H1 (cell line): ENCODE measurements around the gene SRP14. TPM values are rescaled to one million over a fixed set of nuclear protein-coding genes. Genes with fewer than 3 reads are reported as not detected.

ENCODE experiments used
- CTCF ChIA-PET: fragments of 300-600 bp; sonication (Branson Sonifier 250); formaldehyde crosslinking; loops from one replicate; lab custom pipeline; 2021; ENCODE audit not compliant: partially characterized antibody; lab: Charles Lee
- POLR2A ChIA-PET: fragments of 300-600 bp; sonication (Branson Sonifier 250); formaldehyde crosslinking; loops from one replicate; lab custom pipeline; 2021; ENCODE audit warnings: inconsistent platforms; ENCODE audit not compliant: partially characterized antibody; lab: Charles Lee
- DNase-seq, 2 experiments: peaks; one replicate each; pipeline versions ENCODE4 v3.0.0 to v3.0.0-alpha.2; 2010 to 2022; ENCODE audit warnings: low spot score in 2 of 2, low read depth in 1 of 2, mixed read lengths in 1 of 2
- FAIRE-seq: peaks from 2 replicates; lab custom pipeline; 2011; peaks lifted over from hg19 to GRCh38; lab: Jason Lieb, UNC
- H2AFZ ChIP-seq: 2 replicates; pipeline ENCODE4 v1.8.1; 2012; ENCODE audit warnings: low read length, inconsistent platforms
- H2AK5ac ChIP-seq: 2 replicates; pipeline ENCODE4 v1.6.1; 2013; ENCODE audit warnings: low read depth, low read length
- H2BK120ac ChIP-seq: replicated peaks from 2 replicates; pipeline ENCODE3; 2013; ENCODE audit warnings: low read depth, low read length, inconsistent platforms
- H2BK12ac ChIP-seq: 2 replicates; pipeline ENCODE4 v1.6.1; 2013; ENCODE audit warnings: low read depth, low read length
- H2BK15ac ChIP-seq: 2 replicates; pipeline ENCODE4 v1.6.1; 2013; ENCODE audit warnings: low read length
- H2BK20ac ChIP-seq: 2 replicates; pipeline ENCODE4 v1.6.1; 2013; ENCODE audit warnings: low read length
- H2BK5ac ChIP-seq: 2 replicates; pipeline ENCODE4 v1.6.1; 2013; ENCODE audit warnings: low read depth, low read length
- H3K14ac ChIP-seq: 2 replicates; pipeline ENCODE4 v1.6.1; 2013; ENCODE audit warnings: inconsistent platforms; ENCODE audit not compliant: insufficient read length
- H3K18ac ChIP-seq: 2 replicates; pipeline ENCODE4 v1.6.1; 2013; ENCODE audit warnings: low read length; ENCODE audit errors: extremely low read depth
- H3K23ac ChIP-seq: 2 replicates; pipeline ENCODE4 v1.6.1; 2013; ENCODE audit warnings: inconsistent platforms; ENCODE audit not compliant: insufficient read length
- H3K23me2 ChIP-seq: 2 replicates; pipeline ENCODE4 v1.6.1; 2013; ENCODE audit warnings: low read depth, low read length
- H3K27ac ChIP-seq: 2 replicates; pipeline ENCODE4 v1.6.1; 2011; ENCODE audit warnings: low read depth, low read length, inconsistent platforms
- H3K27me3 ChIP-seq, 4 experiments: replicated peaks in 1 of 4; 1 replicate in 1 of 4; 2 replicates in 3 of 4; pipeline versions ENCODE4 v1.6.1 to v1.8.1; 2011 to 2013; ENCODE audit warnings: low read length in 3 of 4, mild to moderate bottlenecking in 3 of 4, inconsistent platforms in 2 of 4, mixed read lengths in 2 of 4, moderate library complexity in 1 of 4; ENCODE audit not compliant: control insufficient read depth in 3 of 4, insufficient read depth in 3 of 4; ENCODE audit errors: extremely low read depth in 1 of 4
- H3K36me3 ChIP-seq, 4 experiments: 2 replicates each; pipeline versions ENCODE4 v1.6.1 to v1.8.1; 2011 to 2013; ENCODE audit warnings: mild to moderate bottlenecking in 4 of 4, low read length in 3 of 4, moderate library complexity in 2 of 4, control low read depth in 1 of 4, inconsistent platforms in 1 of 4; ENCODE audit not compliant: insufficient read depth in 4 of 4, control insufficient read depth in 2 of 4
- H3K4ac ChIP-seq: replicated peaks from 2 replicates; pipeline ENCODE3; 2013; ENCODE audit warnings: low read length, low read depth, mixed read lengths, inconsistent platforms; ENCODE audit not compliant: insufficient read length
- H3K4me1 ChIP-seq, 4 experiments: replicated peaks in 1 of 4; 1 replicate in 1 of 4; 2 replicates in 3 of 4; pipeline versions ENCODE4 v1.6.1 to v1.8.1; 2011 to 2013; ENCODE audit warnings: low read length in 3 of 4, inconsistent platforms in 2 of 4, mixed read lengths in 1 of 4; ENCODE audit not compliant: insufficient read depth in 4 of 4, control insufficient read depth in 3 of 4
- H3K4me2 ChIP-seq, 2 experiments: 2 replicates each; pipeline versions ENCODE4 v1.6.1 to v1.8.1; 2011 to 2013; ENCODE audit warnings: low read depth in 2 of 2, low read length in 2 of 2, control low read depth in 1 of 2, inconsistent platforms in 1 of 2, mild to moderate bottlenecking in 1 of 2; ENCODE audit not compliant: insufficient read depth in 1 of 2
- H3K4me3 ChIP-seq, 4 experiments: fragments of 200-600, 300-600 bp in 1 of 4; sonication (generic), shearing (Covaris generic), sonication (Bioruptor Twin) in 1 of 4; 2 replicates each; pipeline versions ENCODE4 v1.5.1 to v1.8.1; 2011 to 2016; ENCODE audit warnings: low read length in 4 of 4, low read depth in 3 of 4, control low read depth in 2 of 4, inconsistent platforms in 2 of 4, mild to moderate bottlenecking in 2 of 4, mixed read lengths in 1 of 4, moderate library complexity in 1 of 4; ENCODE audit not compliant: insufficient read depth in 2 of 4; ENCODE audit errors: extremely low read depth in 1 of 4
- H3K56ac ChIP-seq: replicated peaks from 2 replicates; pipeline ENCODE3; 2013; ENCODE audit warnings: low read depth, mild to moderate bottlenecking, mixed read lengths, low read length, inconsistent platforms; ENCODE audit not compliant: insufficient read length
- H3K79me1 ChIP-seq: 2 replicates; pipeline ENCODE4 v1.6.1; 2013; ENCODE audit warnings: low read depth, low read length, control low read depth
- H3K79me2 ChIP-seq, 2 experiments: 2 replicates each; pipeline versions ENCODE4 v1.6.1 to v1.8.1; 2012 to 2013; ENCODE audit warnings: low read length in 2 of 2, mild to moderate bottlenecking in 2 of 2, inconsistent platforms in 1 of 2; ENCODE audit not compliant: insufficient read depth in 2 of 2, control insufficient read depth in 1 of 2
- H3K9ac ChIP-seq, 4 experiments: replicated peaks in 1 of 4; 1 replicate in 1 of 4; 2 replicates in 3 of 4; pipeline versions ENCODE4 v1.6.1 to v1.8.1; 2011 to 2013; ENCODE audit warnings: low read depth in 3 of 4, low read length in 3 of 4, control low read depth in 2 of 4, mild to moderate bottlenecking in 2 of 4, moderate library complexity in 2 of 4, inconsistent platforms in 1 of 4; ENCODE audit errors: extremely low read depth in 1 of 4
- H3K9me3 ChIP-seq, 2 experiments: 2 replicates each; pipeline versions ENCODE4 v1.6.1 to v1.8.1; 2012 to 2013; ENCODE audit warnings: mild to moderate bottlenecking in 2 of 2, moderate library complexity in 2 of 2, control low read depth in 1 of 2, inconsistent platforms in 1 of 2, low read depth in 1 of 2, low read length in 1 of 2, mixed read lengths in 1 of 2; ENCODE audit not compliant: insufficient read depth in 2 of 2
- H4K20me1 ChIP-seq, 2 experiments: replicated peaks in 1 of 2; 2 replicates each; pipeline versions ENCODE3 to v1.8.1; 2011 to 2013; ENCODE audit warnings: inconsistent platforms in 2 of 2, low read length in 2 of 2, mild to moderate bottlenecking in 1 of 2; ENCODE audit not compliant: insufficient read depth in 2 of 2, control insufficient read depth in 1 of 2
- H4K5ac ChIP-seq: 2 replicates; pipeline ENCODE4 v1.6.1; 2013; ENCODE audit warnings: low read length, low read depth, mixed read lengths, inconsistent platforms; ENCODE audit not compliant: insufficient read length
- H4K8ac ChIP-seq: 2 replicates; pipeline ENCODE4 v1.8.0; 2013; ENCODE audit warnings: mild to moderate bottlenecking, moderate library complexity, low read length, inconsistent platforms; ENCODE audit not compliant: insufficient read depth; ENCODE audit errors: extremely low read depth
- H4K91ac ChIP-seq: replicated peaks from 2 replicates; pipeline ENCODE3; 2013; ENCODE audit warnings: low read length, mixed read lengths, inconsistent platforms; ENCODE audit not compliant: insufficient read length
- EP300 ChIP-seq, 2 experiments: IDR thresholded peaks; 1 replicate in 1 of 2; 2 replicates in 1 of 2; pipeline ENCODE4 v1.6.1; 2011 to 2012; ENCODE audit warnings: low read depth in 2 of 2, low read length in 2 of 2, mild to moderate bottlenecking in 2 of 2, borderline replicate concordance in 1 of 2, inconsistent platforms in 1 of 2, moderate library complexity in 1 of 2
- HDAC2 ChIP-seq, 2 experiments: fragments of 300-600 bp in 1 of 2; sonication (generic) in 1 of 2; IDR thresholded peaks; 2 replicates each; pipeline ENCODE4 v1.6.1; 2011 to 2012; ENCODE audit warnings: low read depth in 2 of 2, low read length in 2 of 2, mild to moderate bottlenecking in 2 of 2, moderate library complexity in 2 of 2, borderline replicate concordance in 1 of 2, inconsistent platforms in 1 of 2
- PHF8 ChIP-seq: fragments of 200-600 bp; sonication (generic); conservative IDR thresholded peaks from 2 replicates; pipeline ENCODE4 v1.7.1; 2012; ENCODE audit warnings: low read depth, mild to moderate bottlenecking, inconsistent platforms, low read length, moderate library complexity
- WGBS, 2 experiments: shearing (Covaris generic) in 1 of 2; methylation state at CpG; one replicate each; pipeline versions ENCODE4 v1.1.6 to v1.1.7; 2013 to 2015; ENCODE audit warnings: low lambda C conversion rate in 2 of 2, mixed read lengths in 2 of 2, inconsistent platforms in 1 of 2, low coverage in 1 of 2, missing lambda C conversion rate in 1 of 2; ENCODE audit not compliant: insufficient replicate concordance in 2 of 2, insufficient coverage in 1 of 2, insufficient read length in 1 of 2; ENCODE audit errors: extremely low coverage in 1 of 2, missing lambda C conversion rate in 1 of 2; 5-methylcytosine and 5-hydroxymethylcytosine counted together
- polyA plus RNA-seq, 7 experiments: library from polyadenylated mRNA; depleted of rRNA in 3 of 7; stranded (reverse) in 5 of 7; unstranded in 2 of 7; fragments of >200 nt in 5 of 7; fragments of 200-250 nt in 2 of 7; gene quantifications; 1 replicate in 5 of 7; 2 replicates in 1 of 7; 4 replicates in 1 of 7; pipeline versions ENCODE4 v1.2.1 to v1.2.3, GENCODE V29; 2011 to 2013; ENCODE audit warnings: missing spikeins in 2 of 7, mixed read lengths in 2 of 7
- total RNA-seq: library from RNA; stranded (reverse); fragmentation: NEBNext Ultra II Directional; extraction: Animal tissue kit (Norgen Biotek cat#: 25700); gene quantifications from 2 replicates; pipeline ENCODE4 v1.2.1, GENCODE V29; 2021

The SRP14 gene
- total and polyA plus RNA-seq, 2 of the 8 experiments (the other 6 are each of a cell fraction or from before 2014, with no cell fraction given) = 186 to 223 TPM

GRCh38 chr15:40085266-40085665 lies 46.3 kb upstream of the SRP14 start:
- no peak overlapping the region for H3K4me2 ChIP-seq
- FAIRE-seq = no peak
- H2AFZ ChIP-seq = no peak overlapping the region
- POLR2A ChIA-PET = interaction anchor here (1.0 to 1.9 kb wide), 3 partner anchors 13 to 28 kb away, joined by 3 to 5 read pairs (median 4); no protein-coding TSS in a partner anchor
- H3K23ac ChIP-seq = no peak overlapping the region
- peaks cover 0 to 12% (median 7%) of the 10 kb centered on the region in 4 experiments; a peak in 4 of 7 replicates for H3K27me3 ChIP-seq
- H3K14ac ChIP-seq = no peak overlapping the region
- H3K27ac ChIP-seq = no peak overlapping the region
- no peaks in the 10 kb centered on the region for H3K79me2 ChIP-seq
- 0 out of 2 replicates have a peak, but pooled peaks cover 5% of the 10 kb centered on the region for H3K23me2 ChIP-seq
- no peak overlapping the region for H3K4ac ChIP-seq
- H3K4me1 ChIP-seq = peaks cover 18 to 42% (median 29%) of the 10 kb centered on the region in 4 experiments
- H2BK120ac ChIP-seq = no peak overlapping the region
- H3K4me3 ChIP-seq = no peak overlapping the region
- no peak overlapping the region for H2AK5ac ChIP-seq
- no peak overlapping the region for H3K9ac ChIP-seq
- no peak overlapping the region for H2BK12ac ChIP-seq
- no peak overlapping the region for H3K56ac ChIP-seq
- CTCF ChIA-PET = interaction anchor here (0.8 to 21.4 kb wide), 3 partner anchors 16 to 38 kb away, joined by 3 to 312 read pairs (median 4); partner anchors contain the start of gene BMF
- H4K91ac ChIP-seq = no peak overlapping the region
- no peaks in the 10 kb centered on the region for H3K9me3 ChIP-seq
- 0 out of 8 replicates have a peak, but pooled peaks cover 0 to 3% (median 0%) of the 10 kb centered on the region in 4 experiments for H3K36me3 ChIP-seq
- H2BK20ac ChIP-seq = no peak overlapping the region
- H3K79me1 ChIP-seq = no peaks in the 10 kb centered on the region
- H4K5ac ChIP-seq = no peak overlapping the region
- H2BK15ac ChIP-seq = 0 out of 2 replicates have a peak overlapping the region, but pooled peaks have one; percentile 76
- no peaks in the 10 kb centered on the region for H4K20me1 ChIP-seq
- WGBS, 2 experiments = 80% methylated on average over 10 of the region's 10 CpGs; no CpG with 5 or more reads in 1 of the 2 experiments
- H3K18ac ChIP-seq = no peak overlapping the region
- H2BK5ac ChIP-seq = no peak overlapping the region
- no peak overlapping the region; the same call in 1 of the 2 replicates for H4K8ac ChIP-seq
- DNase-seq = no peak
- TF ChIP-seq HDAC2 (IDR thresholded peaks at IDR 0.05; ENCODE audit: borderline replicate concordance in 1 of 2, low read depth in 2 of 2, low read length in 2 of 2) (no peak), EP300 (IDR thresholded peaks at IDR 0.05; ENCODE audit: borderline replicate concordance in 1 of 2, low read depth in 2 of 2, low read length in 2 of 2) (no peak), PHF8 (no peak)
